Stimulated activated CD4-positive, alpha-beta T cell treated with anti-CD3 and anti-CD28 coated beads, Interleukin-1b, Interleukin-23, amount 100 ng/mL, for 1 hour (primary cell): Measurements from ENCODE around the gene ATP6V1B1.

Experiments used
- DNase-seq, 2 donors: peaks; one replicate each; pipeline ENCODE4 v3.0.0-alpha.2; 2020; ENCODE audit warnings: low read depth in 2 of 2

ATP6V1B1 gene

DNA sequence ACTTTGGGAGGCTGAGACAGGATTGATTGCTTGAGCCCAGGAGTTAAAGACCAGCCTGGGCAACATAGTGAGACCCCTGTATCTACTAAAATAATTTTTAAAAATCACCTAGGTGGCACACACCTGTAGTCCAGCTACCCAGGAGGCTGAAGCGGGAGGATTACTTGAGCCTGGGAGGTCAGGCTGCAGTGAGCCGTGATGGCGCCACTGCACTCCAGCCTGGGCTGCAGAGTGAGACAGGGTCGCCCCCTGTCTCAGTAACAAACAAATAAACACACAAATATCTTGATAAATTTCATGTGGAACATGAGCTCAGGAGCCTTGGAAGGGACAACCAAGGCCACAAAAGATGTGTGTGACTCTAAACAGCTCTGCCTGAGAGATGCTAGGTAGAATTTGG, 31.0 kb downstream of the ATP6V1B1 start:
- no peak for DNase-seq

GRCh38 chr2:70967189-70967588, 31.5 kb downstream of the ATP6V1B1 start:
- no peak for DNase-seq

DNA sequence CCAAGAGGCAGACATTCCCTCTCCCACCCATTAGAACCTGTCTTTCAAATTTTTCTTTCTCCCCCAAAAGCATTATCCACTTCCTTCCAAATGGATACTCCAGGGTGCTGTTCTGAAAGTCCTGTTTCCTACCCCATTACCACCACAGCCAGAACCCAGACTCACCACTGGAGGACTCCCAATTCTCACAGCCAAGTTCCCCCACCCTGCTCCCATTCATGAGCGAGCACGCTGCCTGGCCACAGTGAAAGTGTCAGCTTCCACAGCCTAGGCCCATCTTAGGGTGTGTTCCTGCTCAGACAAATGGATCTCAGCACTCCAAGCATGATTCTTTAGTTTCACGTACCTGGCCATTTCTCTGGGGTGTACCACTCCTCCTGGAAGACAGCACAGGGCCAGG, 38.9 kb downstream of the ATP6V1B1 start:
- DNase-seq = no peak

DNA sequence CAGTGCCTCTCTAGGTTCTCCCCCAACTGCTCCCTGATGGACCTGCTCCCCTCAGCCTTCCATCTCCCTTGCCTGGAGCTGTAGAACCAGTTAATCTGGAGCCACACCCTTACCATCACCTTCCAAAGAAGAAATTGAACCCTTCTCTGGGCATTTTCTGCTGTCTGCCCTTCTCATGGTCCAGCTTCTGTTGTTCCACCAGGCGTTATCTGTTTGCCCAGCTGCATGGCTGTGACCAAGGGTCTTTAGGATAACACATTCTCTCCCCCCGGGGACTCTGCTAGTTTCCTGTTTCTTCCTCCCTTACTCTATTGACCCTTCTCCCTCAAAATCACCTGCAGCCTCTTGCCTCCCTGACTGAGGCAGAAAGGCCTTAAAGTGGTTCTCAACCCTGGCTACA, 39.5 kb downstream of the ATP6V1B1 start:
- DNase-seq = no peak

DNA sequence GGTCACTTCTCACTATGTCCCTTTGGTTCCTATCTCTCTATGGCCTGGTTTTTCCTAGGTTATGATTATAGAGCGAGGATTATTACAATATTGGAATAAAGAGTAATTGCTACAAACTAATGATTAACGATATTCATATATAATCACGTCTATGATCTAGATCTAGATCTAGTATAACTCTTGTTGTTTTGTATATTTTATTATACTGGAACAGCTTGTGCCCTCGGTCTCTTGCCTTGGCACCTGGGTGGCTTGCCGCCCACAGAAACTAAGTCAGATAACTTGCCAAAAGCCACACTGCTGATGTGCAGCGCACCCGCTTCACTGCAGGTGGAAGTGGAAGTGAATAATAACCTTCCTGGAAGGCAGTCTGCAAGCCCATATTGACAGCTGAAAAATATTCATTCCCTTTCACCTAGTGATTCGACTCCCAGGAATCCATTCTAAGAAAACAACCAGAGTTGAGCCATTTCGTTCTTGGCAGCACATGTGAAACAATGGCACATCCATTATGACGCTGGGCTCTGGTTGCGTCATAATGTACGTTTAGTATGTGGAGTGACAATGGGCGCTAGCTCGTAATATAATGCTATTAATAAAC, 42.0 kb downstream of the ATP6V1B1 start:
- no peak for DNase-seq

- DNase-seq = no peak
These were observed 42.9 kb downstream of the ATP6V1B1 start, which contains the start of gene ANKRD53 for GRCh38 chr2:70978341-70979179. Gene ANKRD53, plus strand, starts transcription at chr2:70978630. Its CDS starts 16 bp downstream, at chr2:70978646.

GRCh38 chr2:70979180-70979488, 43.4 kb downstream of the ATP6V1B1 start:
- no peak for DNase-seq

- no peak for DNase-seq
These were observed 43.9 kb downstream of the ATP6V1B1 start for GRCh38 chr2:70979626-70980025.

- DNase-seq = no peak
These were observed 45.7 kb downstream of the ATP6V1B1 start for GRCh38 chr2:70981421-70981820.

DNA sequence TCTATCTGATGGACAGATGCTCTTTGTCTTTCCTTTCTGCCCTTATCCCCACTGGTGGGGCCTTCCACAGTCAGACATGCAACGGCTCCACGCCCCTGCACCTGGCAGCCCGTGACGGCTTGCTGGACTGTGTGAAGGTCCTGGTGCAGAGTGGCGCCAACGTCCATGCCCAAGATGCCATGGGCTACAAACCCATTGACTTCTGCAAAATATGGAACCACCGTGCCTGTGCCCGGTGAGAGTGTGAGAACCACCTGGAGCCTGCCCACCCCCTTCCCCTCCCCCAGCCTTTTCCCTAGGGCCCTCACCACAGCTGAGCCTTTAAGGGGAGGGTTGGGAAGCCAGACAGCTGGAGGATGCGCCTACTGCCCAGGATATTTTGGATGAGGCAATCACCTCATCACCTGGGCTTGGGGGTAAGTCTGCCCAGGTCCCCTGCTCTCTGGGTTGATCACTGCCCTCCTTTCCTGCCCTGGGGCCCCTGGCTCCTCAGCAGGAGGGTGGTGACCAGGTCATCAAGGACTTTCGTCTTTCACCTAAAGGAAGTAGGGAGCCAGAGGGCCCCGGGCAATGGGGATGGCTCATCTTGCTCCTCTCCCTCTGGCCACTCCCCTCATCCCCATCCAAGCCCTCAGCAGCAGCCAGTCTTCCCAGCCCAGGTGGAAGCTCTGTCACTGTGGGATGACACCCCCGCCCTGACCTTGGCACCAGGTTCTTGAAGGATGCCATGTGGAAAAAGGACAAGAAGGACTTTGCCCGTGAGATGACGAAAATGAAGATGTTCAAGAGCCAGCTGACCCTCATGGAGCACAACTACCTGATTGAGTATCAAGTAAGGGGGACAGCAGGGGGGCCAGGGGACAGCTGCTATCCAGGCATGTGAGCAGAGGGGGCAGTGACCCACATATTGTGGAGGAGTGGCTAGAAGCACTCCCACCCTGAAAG, 46.4 kb downstream of the ATP6V1B1 start:
- DNase-seq = no peak

- DNase-seq = no peak
These were observed 47.3 kb downstream of the ATP6V1B1 start for GRCh38 chr2:70982971-70983370.

DNA sequence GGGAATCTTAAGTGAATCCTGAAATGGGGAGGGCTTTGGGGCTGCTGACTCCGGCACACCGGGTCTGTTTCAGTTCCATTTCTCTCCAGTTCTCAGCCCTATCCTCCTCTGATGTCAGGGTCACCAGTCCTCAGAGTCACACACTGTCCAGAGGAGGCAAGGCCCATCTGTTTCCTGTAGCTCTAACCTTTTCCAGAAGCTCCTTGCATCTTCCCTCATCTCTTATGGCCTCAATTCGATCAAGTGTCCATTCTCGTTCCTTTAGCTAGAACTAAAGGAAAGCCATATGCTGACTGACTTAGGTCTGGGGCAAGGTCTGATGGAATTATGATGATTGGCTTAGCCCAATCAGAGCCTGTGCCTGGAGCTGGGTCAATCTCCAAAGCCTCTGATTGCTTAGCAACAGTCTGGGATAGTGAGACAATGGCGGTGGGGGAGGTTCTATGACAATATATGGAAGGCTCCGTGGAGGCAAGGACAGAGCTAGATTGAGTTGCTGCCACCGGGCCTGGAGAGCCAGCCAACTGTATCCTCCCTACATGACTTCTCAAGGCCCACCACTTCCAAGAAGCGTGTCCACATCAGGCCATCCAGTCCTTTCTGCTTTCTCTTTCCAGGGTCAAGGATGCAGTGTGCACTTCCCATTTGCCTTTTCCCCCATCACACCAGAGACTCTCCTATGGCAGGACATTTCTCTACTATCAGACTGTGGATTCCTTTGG, 48.0 kb downstream of the ATP6V1B1 start:
- DNase-seq = no peak

DNA sequence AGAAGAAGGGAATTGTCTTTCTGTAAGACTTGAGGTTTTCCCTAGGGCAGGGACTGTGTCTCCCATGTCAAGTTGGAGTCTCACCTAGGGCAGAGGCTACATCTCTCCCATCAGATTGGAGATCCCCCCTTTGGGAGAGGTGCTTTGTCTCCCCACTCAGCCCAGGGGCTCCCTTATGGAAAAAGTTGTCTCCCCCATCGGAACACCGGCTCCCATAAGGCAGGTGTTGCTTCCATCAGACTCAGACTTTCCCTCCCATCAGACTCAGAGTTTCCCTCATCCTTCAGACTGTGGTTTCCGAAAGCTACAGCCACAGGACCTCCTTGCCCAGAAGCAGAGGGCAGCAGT, 48.5 kb downstream of the ATP6V1B1 start:
- DNase-seq = no peak

- DNase-seq = peak; percentile 44 to 70
These were observed 49.0 kb downstream of the ATP6V1B1 start for GRCh38 chr2:70984576-70985282.

- DNase-seq = no peak
These were observed 49.6 kb downstream of the ATP6V1B1 start for GRCh38 chr2:70985283-70985688.

DNA sequence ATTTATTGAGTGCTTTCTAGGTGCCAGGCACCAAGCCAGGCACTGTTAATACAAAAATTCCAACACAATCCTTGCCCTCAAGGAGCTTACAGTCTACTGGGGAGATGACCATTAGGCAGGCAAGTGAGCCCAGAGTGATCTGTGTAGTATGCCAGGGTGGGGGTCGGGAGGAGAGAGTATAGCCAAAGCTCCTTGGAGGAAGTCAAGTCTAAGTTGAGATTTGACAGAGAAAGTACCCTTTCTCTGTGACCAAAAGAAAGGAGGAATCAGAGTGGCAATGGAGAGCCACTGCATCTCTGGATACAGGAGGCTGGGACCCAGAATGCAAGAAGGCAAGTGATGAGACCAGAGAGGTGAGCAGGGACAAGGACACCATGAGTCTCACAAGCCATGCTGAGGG, 50.3 kb downstream of the ATP6V1B1 start:
- DNase-seq = no peak

- no peak for DNase-seq
These were observed 50.9 kb downstream of the ATP6V1B1 start for GRCh38 chr2:70986499-70987189.

DNA sequence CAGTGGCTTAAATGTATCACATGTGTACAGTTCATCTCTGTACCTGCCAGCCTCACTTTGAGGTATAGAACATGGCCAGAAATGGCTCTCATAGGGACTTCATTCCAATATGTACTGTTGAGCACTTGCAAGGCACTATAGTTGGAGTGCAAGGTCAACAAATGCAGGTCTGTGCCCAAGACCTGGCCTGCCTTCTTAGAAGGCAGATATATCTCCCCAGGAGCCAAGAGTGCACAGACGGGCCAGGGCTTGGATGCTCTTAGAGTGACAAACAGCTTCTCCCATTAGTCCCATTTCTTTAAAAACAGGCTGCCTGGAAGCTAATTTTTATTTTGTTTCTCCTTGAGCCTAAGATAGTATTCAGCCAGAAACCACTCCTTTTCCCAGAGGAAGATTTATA, 51.7 kb downstream of the ATP6V1B1 start:
- no peak for DNase-seq

DNA sequence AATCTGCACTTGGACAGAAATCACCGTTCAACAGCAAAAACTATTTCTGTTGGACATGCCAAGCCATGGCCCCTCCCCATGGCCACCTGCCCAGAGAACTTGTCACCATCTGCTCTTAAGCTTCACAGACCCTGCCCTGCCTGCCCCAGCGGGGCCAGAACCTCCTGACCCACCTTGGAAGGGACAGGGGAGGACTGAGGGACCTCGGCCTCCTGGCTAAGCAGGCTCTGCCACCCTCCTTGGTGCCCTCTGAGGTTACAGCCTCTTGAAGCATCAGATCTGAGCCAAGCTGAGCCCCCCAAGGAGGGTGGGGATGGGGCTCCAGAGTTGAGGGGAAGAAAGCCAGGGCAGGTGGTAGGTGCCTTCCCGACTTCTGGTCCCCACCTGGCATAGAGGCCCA, 52.5 kb downstream of the ATP6V1B1 start:
- DNase-seq = no peak
